HG03175 (cell line): ENCODE results near the gene BANP.

Source experiments
- ATAC-seq: cut with Tn5 transposase; IDR thresholded peaks from one replicate; pipeline ENCODE4 v1.9.1; 2021; ENCODE audit warnings: mild to moderate bottlenecking, moderate library complexity; ENCODE audit not compliant: unreplicated experiment

Gene BANP

DNA sequence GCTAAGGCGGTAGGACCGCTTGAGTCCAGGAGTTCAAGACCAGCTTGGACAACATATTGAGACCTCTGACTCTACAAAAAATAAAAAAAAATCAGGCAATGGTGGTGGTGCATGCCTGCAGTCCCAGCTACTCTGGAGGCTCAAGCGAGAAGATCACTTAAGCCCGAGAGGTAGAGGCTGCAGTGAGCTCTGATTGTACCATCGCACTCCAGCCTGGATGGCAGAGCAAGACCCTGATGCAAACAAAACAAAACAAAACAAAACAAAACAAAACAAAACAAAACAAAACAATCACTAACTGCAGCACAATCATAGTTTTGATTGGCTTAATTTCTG lies 2.5 kb upstream of the BANP start:
- ATAC-seq, result no peak

DNA sequence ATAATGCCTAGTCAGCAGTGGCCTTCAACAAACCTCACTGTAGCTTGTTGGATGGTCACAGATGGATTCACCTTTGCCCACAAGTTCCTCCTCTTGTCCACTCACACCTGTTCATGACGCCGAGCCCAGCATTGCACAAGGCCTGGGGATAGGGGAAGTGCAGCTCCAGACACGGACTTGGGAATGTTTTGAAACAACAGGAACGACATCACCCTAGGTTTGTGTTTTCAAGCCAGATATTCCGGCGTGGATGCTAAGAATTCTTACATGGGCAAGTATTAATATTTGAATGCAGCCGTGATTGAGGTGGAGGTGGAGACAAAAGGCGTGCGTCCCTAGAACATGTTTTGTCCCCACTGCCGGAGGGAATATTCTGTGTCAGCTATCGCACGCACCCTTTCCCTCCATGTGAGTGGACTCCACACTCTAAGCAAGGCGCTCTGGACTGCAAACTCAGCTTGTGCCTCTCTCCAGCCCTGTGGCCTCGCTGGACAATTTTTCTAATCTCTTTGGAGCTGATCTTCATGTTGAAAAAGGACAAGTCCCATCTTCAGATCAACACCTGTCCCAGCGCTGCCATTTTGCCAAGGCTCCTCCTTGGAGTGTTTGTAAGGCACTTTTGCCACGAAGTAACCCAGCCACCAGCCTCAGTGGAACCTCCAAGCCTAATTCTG lies 2.0 kb upstream of the BANP start:
- ATAC-seq, result no peak

GRCh38 chr16:87951552-87952538 lies 611 bp downstream of the BANP start:
- peak; percentile 4 for ATAC-seq

- no peak for ATAC-seq
Observed at GRCh38 chr16:87952751-87953150, 1.5 kb downstream of the BANP start.

- no peak for ATAC-seq
Observed at GRCh38 chr16:87953308-87954215, 2.3 kb downstream of the BANP start.

DNA sequence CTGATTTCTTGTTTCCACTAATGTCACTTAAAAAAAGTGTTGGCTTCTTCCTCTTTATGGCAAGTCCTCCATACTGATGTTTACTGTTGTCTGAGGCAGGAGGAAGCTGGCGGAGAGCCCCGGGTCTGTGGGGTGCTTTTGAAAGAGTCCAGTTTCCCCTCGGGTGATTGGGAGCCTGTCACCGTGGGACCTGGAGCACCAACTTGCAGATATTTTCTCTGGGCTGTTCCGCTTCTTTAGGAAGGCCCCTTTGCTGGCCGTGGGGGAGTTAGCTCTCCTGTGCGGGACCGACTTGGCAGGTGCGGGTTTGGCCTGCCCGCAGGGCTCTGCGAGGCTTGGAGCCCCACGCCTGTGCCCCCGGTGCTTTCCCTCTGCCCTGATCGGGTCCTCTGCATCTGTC lies 3.1 kb downstream of the BANP start:
- no peak for ATAC-seq

GRCh38 chr16:87954826-87955225 lies 3.6 kb downstream of the BANP start:
- no peak for ATAC-seq

DNA sequence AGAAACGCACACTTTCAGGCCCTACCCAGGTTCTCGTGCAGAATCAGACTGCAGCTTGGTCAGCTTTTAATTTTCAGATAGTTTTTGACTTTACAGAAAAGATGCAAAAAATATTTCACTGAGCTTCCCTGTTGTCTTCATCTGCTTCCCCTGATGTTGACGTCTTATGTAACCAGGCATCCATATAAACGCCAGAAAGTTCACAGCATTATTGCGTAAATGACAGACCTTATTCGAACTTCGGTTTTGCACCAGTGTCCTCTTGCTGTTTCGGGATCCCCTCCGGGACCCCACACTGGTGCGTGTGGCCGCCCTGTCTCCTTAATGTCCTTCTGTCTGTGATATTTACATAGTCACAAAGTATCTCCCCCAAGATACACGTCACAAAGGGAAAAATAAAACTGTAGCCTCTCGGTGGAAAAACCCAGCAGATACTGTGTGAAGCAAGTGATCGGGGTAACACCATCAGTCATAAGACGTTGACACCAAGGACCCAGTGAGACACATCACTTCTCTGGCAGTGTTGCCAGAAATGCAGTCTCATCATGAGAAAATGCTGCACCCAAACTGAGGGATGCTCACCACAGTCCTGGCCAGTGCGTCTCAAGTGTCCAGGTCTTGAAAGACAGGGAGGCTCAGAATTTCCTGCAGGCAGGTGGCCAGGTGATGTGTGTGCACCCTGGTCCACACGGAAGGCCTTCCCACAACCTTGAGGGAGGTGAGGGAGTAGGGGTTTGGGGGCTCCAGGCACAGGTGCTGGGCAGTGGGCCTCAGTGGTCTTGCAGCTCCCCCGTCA lies 4.3 kb downstream of the BANP start:
- no peak for ATAC-seq

- ATAC-seq, result no peak
Observed at GRCh38 chr16:87956098-87956364, 4.8 kb downstream of the BANP start.

DNA sequence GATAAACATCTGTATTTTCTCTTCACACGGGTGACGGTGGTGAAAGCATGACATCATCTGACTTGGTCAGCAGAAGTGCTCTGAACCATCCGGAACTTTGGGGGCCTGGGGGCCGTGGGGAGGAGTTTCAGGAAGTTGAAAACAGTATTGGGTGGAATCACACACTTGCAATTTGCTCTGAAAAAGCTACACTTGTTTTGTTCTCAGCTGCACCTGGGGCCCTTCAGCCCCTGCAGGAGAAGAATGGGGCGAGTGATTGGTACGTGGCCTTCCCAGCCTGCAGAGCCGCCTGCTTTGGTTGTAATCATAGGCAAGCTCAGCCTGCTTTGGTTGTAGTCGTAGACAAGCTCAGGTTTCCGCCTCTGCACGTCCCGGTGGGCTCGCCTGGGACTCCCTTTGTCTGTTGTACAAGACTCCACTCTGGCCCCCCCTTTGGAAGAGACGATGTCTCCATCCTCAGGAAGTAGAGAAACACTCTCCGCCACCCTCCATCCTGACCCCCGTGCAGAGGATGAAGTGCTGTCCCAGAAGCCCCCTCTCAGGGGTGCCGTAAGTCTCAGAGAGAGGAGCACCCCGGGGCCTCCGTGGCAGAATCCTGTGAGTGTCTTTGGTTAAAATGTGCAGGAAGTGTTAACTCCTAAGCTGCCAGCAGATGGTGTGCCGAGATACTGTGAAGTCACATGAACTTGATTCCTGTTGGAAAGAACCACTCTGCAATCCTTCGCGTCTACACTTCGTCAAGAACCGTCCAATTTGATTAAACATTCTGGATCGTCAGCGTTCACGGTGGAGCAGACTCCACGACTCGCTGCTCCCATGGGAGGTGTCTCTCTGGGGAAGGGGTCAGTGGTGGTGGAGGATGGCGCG lies 5.4 kb downstream of the BANP start:
- no peak for ATAC-seq

- no peak for ATAC-seq
Observed at GRCh38 chr16:87957296-87958094, 6.3 kb downstream of the BANP start.

DNA sequence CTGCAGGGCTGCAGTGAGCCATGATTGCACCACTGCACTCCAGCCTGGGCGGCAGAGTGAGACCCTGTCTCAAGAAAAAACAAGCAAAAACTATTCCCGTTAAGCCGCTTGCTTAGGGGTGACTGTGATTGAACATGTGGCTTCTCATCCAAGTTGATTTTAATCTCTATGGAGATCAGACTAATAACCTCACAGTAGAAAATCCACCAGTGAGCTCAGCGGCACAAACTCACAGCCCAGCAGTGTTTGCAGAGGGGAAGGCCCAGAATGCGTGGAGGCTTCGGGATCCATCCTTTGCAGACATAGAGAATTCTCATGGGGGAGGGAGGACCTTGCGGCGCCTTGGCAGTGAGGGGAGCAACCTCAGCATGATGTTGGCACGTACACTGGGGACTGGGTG lies 7.4 kb downstream of the BANP start:
- no peak for ATAC-seq

DNA sequence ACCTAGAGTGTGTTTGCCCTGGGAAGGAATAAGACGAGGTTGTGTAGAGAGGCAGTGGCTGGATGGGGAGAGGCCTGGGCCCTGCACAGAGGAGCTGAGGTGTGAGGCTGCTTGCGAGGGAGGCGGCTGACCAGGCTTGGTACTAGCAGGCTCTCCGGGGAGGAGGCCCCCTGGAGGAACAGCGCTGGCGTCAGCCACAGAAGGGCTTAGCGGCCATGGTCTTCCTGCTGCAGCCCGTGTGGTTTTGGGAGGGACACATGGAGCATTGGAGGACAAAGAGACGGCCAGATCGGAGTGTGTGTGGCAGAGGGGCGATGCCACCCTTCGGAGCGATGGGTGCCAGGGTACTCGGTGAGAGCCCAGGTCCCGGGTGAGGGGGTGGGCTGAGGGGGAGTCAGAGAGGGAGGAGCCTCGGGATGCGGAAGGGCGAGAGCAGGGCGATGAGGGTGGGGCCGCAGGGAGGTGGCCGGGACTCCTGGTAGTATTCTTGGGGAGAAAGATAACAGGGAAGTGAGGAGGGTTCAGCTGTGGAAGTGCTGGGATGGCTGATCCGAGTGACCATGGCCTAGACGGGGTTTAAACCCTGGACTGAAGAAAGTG lies 8.3 kb downstream of the BANP start:
- ATAC-seq, result no peak

- no peak for ATAC-seq
Observed at GRCh38 chr16:87960296-87960695, 9.1 kb downstream of the BANP start.

DNA sequence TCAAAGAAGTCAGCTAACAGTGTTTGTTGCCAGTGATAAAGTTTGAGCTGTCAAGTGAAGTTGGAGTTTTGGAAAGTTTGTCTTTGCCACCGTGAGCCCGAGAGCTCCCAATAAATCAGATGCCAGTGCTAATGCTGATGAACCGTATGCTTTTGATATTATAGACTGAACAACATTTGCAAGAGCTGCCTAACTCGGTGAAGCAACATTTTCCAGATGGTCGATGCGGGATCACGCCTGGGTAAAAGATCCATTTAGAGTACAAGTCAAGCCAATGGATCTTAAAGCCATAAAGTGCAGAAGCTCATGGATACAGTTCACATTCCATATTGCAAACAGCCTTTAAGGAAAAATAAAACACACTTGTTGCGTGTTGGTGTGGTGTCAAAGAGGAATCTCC lies 9.6 kb downstream of the BANP start:
- ATAC-seq, result no peak

DNA sequence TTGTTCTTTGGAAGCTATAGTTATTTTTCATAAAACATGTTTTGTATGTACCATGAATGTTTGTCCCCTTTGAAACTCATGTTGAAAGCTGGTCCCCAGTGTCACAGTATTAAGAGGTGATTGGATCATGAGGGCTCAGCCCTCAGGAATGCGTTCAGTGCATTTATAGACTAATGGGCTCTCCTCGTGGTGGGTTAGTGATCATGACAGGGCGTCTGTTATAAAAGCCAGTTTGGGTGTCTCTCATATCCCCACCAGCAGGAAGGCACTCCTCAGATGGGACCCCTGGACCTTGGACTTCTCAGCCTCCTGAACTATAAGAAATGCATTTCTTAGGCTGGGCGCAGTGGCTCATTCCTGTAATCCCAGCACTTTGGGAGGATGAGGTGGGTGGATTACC lies 10.4 kb downstream of the BANP start:
- no peak for ATAC-seq

- no peak for ATAC-seq
Observed at GRCh38 chr16:87963400-87963799, 12.2 kb downstream of the BANP start.

DNA sequence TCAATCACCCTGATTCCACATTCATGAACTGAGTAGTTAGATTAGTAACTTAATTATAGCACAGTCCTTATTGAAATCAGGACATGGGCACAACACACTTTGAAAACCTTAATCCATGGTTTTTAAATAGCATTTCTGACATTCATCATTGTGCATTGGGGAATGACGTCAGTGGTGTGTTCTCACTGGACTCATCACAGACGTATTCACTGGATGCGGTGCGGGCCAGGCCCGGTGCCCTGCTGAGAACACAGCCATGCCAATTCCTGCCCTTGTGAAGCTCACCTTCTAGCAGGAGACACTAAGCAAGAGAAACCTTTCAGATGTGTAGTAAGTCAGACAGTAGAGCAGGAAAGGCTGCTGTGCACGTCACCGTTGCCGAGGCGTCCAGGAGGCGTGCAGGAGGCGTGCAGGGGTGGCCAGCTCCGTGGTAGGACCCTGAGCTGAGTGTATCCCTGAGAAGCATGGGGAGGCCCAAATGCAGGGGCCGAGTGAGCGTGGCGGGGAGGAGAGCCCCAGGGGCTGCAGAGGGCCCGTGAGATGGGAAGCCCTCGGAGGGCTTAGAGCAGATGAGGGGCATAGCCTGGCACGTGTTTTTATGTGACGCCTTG lies 12.9 kb downstream of the BANP start:
- no peak for ATAC-seq
